T-helper 2 cell treated with Interferon-gamma antibody and Interleukin-4, amounts not matched to agents 5 μg/mL and 100 μg/mL, for 36 hours (primary cell): ENCODE data around the gene UACA.
"Not testable (repeated sequence)": the region's sequence is repeated elsewhere in the genome, so short reads cannot be mapped to it uniquely, and the experiment has no call there.

Experiments used
- DNase-seq: peaks from one replicate; pipeline ENCODE4 v3.0.0; 2021; ENCODE audit warnings: low spot score
- H3K27ac Mint-ChIP-seq: one replicate; pipeline ENCODE4 v1.8.0; 2021; ENCODE audit warnings: mild to moderate bottlenecking, mixed read lengths
- H3K27me3 Mint-ChIP-seq: one replicate; pipeline ENCODE4 v1.8.0; 2021; ENCODE audit warnings: low read depth, mixed read lengths
- H3K36me3 Mint-ChIP-seq: one replicate; pipeline ENCODE4 v1.8.0; 2021; ENCODE audit warnings: low read depth, mixed read lengths
- H3K4me1 Mint-ChIP-seq: one replicate; pipeline ENCODE4 v1.8.0; 2021; ENCODE audit warnings: low read depth, mixed read lengths
- H3K4me3 Mint-ChIP-seq: one replicate; pipeline ENCODE4 v1.8.0; 2022; ENCODE audit warnings: mild to moderate bottlenecking, moderate library complexity, mixed read lengths
- H3K9me3 Mint-ChIP-seq: one replicate; pipeline ENCODE4 v1.8.0; 2021; ENCODE audit warnings: mixed read lengths

UACA gene

DNA sequence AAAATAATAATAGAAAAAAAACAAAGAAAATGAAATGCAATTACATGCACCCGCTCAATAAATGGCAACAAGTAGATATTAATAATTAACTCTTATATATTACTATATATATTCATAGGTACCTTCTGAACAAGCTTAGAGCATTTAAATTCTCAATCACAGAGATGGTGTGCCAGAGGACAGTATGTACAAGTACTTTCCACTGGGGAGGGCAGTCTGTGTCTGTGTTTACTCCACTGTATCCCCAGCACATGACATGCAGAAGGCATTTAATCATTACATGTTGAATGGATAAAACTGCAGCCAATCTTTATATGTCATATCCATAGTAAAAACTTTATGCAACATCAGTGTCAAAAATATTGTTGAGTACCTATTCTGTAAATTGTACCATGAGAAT lies 97.8 kb downstream of the UACA start:
- Mint-ChIP-seq H3K27me3 (peaks cover 3% of the 10 kb centered on the region), H3K4me1 (peaks cover 13% of the 10 kb centered on the region)
- no peak for DNase-seq

DNA sequence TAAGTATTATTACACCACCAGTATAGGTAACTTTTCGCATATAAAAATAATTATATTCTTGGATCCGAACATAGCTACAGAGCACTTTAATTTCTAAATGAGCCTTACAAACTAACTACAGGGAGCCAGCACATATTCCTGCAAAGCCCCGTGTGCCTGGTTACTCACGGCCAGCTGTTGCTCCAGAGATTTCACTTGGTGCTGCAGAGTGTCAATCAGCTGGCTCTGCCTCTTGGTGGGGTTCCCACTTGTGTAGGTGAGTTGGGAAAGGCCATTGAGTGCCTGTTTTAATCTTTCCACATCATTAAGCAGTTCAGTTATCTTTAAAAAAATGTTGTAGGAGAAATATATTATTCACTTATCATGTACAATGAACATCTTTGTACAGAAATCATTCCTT lies 98.9 kb downstream of the UACA start:
- H3K4me1 Mint-ChIP-seq, result peaks cover 14% of the 10 kb centered on the region
- H3K36me3 Mint-ChIP-seq, result no peaks in the 10 kb centered on the region
- no peak for DNase-seq
- no peaks in the 10 kb centered on the region for H3K27me3 Mint-ChIP-seq
- no peak overlapping the region for H3K4me3 Mint-ChIP-seq
- H3K9me3 Mint-ChIP-seq, result no peaks in the 10 kb centered on the region
- H3K27ac Mint-ChIP-seq, result no peak overlapping the region

More for the DNA sequence above, 97.8 kb downstream of the UACA start:
- Mint-ChIP-seq H3K27ac (no peak overlapping the region), H3K4me3 (no peak overlapping the region), H3K36me3 (no peaks in the 10 kb centered on the region), H3K9me3 (no peaks in the 10 kb centered on the region)

DNA sequence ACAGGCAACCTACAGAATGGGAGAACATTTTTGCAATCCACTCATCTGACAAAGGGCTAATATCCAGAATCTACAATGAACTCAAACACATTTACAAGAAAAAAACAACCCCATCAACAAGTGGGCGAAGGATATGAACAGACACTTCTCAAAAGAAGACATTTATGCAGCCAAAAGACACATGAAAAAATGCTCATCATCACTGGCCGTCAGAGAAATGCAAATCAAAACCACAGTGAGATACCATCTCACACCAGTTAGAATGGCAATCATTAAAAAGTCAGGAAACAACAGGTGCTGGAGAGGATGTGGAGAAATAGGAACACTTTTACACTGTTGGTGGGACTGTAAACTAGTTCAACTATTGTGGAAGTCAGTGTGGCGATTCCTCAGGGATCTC lies 100.3 kb downstream of the UACA start:
- H3K4me1 Mint-ChIP-seq, result peaks cover 18% of the 10 kb centered on the region
- H3K9me3 Mint-ChIP-seq, H3K4me3 Mint-ChIP-seq, H3K27ac Mint-ChIP-seq, H3K36me3 Mint-ChIP-seq, H3K27me3 Mint-ChIP-seq, DNase-seq: not testable (repeated sequence)

DNA sequence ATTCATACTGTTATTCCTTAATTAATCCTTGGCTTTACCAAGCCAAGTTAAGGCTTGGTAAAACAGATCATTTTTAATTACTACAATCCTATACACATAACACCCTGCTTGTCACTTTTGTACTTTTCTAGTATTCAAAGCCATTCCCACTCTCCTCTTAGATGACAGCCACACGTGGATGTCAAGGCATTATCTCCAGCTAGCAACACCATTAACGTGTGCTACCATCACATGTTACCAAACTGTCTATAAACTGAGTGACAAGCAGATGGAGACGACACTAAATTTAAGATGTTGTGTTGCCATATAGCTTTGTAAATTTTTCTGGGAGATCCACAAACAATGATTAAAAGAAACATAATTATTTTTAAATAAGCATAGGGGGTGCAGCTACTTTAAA lies 103.7 kb downstream of the UACA start:
- Mint-ChIP-seq H3K9me3 (no peaks in the 10 kb centered on the region), H3K4me3 (no peak overlapping the region), H3K36me3 (no peaks in the 10 kb centered on the region)

DNA sequence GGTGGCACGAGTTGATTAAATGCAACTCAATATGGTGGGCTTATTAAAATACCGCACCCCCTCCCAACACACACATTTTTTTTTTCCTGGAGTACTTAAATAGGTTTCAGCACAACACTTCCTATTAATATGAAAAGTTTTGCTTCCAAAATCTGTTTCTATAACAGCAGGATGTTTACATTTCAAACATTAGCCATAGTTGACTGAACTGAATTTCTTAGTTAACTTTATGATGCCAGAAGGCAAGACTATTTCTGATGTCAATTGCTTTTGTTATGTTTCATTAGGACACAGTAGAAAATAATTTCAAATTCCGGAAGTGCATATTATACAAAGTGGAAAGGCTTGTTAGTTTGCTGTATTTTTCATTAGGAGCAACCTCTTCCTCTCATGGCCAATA lies 104.7 kb downstream of the UACA start:
- Mint-ChIP-seq H3K27ac (no peak overlapping the region), H3K4me1 (peaks cover 18% of the 10 kb centered on the region), H3K4me3 (no peak overlapping the region), H3K27me3 (peaks cover 15% of the 10 kb centered on the region), H3K36me3 (no peaks in the 10 kb centered on the region), H3K9me3 (no peaks in the 10 kb centered on the region)
- no peak for DNase-seq

More for the DNA sequence above, 103.7 kb downstream of the UACA start:
- Mint-ChIP-seq H3K27ac (no peak overlapping the region), H3K4me1 (peaks cover 18% of the 10 kb centered on the region), H3K27me3 (peaks cover 10% of the 10 kb centered on the region)
- no peak for DNase-seq

DNA sequence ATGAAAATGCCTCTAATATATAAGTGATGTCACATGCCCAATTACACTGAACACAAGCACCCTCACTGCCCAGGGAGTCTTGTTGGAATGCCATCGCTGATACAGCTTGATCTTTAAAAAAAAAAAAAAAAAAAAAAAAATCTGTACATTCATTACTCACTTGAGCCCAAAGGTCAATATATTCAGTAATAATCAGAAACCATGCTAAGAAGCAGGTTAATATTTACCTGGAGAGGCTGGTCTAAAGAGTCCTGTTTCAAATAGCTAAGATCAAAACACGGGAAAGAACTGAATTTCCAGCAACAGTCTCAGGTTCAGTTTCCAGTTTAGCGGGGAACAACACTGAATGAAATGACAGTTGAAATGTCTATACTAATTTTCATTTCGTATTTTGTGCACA lies 109.9 kb downstream of the UACA start:
- Mint-ChIP-seq H3K36me3 (no peaks in the 10 kb centered on the region), H3K9me3 (no peaks in the 10 kb centered on the region), H3K27me3 (peaks cover 28% of the 10 kb centered on the region), H3K27ac (no peak overlapping the region), H3K4me1 (no peaks in the 10 kb centered on the region), H3K4me3 (no peak overlapping the region)
- no peak for DNase-seq

DNA sequence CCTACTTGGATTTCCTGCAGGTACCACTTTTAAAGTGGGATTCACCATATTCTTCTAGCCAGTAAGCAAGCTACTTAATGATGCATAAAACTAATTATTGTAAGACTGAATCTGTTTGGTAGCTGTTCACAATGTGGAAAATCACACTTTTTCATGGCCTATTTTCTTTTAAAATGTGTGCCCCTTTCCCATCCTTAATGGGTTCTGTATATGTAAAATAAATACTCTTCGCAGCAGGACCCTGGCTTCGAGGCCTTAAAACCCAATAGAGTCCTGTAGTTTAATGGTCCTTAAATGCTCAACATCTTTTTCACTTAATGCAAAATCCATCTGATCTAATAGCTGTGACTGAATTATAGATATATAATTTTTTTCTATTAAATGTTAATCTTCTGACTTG lies 111.0 kb downstream of the UACA start:
- no peak for DNase-seq

DNA sequence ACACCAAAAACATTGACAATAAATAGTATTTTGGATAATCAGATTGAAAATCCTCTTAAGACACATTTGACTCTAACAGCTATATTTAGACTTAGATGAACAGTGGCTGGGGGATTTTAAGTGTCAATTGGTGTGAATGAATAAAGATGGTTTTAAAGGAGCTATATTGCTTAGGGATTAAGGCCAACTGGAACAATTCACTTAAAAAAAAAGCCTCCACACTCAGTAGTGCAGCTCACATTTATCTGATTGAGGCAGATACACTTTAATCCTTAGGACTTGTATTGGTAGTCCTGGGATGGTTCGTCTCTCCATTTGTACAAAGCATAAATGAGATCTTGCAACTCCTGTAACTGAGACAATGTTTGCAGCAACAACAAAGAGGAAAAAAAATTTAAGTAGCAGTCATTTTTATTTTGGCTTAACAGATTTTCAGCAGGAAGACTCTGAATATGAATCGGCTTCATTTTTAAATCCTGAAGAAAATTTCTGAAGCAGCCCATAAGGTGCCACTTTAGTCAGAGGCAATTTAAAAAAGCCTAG lies 112.0 kb downstream of the UACA start:
- no peak overlapping the region for H3K27ac Mint-ChIP-seq
- H3K9me3 Mint-ChIP-seq, result no peaks in the 10 kb centered on the region
- no peaks in the 10 kb centered on the region for H3K4me1 Mint-ChIP-seq
- no peaks in the 10 kb centered on the region for H3K36me3 Mint-ChIP-seq
- peaks cover 39% of the 10 kb centered on the region for H3K27me3 Mint-ChIP-seq
- no peak for DNase-seq
- no peak overlapping the region for H3K4me3 Mint-ChIP-seq

More for the DNA sequence above, 111.0 kb downstream of the UACA start:
- Mint-ChIP-seq H3K4me1 (no peaks in the 10 kb centered on the region), H3K4me3 (no peak overlapping the region), H3K27ac (no peak overlapping the region), H3K9me3 (no peaks in the 10 kb centered on the region), H3K27me3 (peaks cover 33% of the 10 kb centered on the region), H3K36me3 (no peaks in the 10 kb centered on the region)

DNA sequence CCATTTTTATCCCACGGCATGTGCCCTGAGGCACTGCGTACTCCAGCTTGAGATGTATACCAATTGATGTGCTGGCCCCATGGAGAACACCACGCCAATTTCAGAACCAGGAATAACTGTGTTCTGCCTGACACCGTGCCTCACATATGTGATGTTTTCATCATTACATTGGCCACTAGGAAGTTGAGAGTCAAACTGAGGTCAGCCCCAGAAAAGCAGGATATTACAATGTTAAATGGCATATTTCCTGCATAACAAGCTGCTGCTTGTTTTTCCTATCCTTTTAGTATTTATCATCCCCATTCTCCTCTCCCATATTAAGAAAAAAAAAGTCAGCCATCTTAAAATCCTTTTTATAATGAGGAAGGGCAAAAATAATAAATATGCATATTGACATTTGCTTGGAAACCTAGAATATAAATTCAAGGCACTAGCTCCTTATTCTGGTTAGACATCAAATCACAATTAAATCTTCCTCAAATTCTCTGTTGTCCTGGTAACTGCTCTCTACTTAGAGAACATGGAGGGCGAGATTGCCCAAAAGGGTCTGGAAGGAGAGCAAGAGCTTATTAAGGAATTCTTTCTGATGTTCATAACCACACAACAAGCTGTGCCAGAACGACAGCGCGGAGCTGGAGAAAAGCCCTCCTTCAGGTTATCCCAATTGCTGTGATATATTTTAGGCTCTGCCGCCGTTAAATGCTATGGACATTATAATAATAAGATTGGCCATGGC lies 112.6 kb downstream of the UACA start:
- Mint-ChIP-seq H3K4me1 (no peaks in the 10 kb centered on the region), H3K36me3 (no peaks in the 10 kb centered on the region), H3K27me3 (peaks cover 43% of the 10 kb centered on the region), H3K27ac (no peak overlapping the region), H3K9me3 (no peaks in the 10 kb centered on the region), H3K4me3 (no peak overlapping the region)
- no peak for DNase-seq

DNA sequence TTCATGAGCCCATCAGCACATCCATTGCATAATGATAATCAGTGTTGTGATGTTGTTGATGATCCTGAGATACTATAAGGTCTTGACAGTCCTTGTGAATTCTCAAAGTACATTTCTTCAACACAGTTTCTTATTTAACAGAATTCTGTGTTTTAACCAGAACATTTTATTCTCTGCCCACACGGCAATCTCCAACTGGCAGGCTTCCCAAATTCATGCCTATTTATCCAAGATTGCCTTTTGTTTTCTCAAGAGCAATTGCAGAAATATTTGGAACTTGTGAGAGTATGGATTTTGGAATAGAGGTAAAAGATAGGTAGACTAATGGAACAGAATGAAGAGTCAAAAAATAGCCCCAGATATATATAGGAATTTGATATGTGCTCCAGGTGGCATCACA lies 116.0 kb downstream of the UACA start:
- Mint-ChIP-seq H3K9me3 (no peaks in the 10 kb centered on the region), H3K27me3 (peaks cover 48% of the 10 kb centered on the region), H3K36me3 (no peaks in the 10 kb centered on the region), H3K4me3 (no peak overlapping the region), H3K4me1 (no peaks in the 10 kb centered on the region), H3K27ac (no peak overlapping the region)
- no peak for DNase-seq

DNA sequence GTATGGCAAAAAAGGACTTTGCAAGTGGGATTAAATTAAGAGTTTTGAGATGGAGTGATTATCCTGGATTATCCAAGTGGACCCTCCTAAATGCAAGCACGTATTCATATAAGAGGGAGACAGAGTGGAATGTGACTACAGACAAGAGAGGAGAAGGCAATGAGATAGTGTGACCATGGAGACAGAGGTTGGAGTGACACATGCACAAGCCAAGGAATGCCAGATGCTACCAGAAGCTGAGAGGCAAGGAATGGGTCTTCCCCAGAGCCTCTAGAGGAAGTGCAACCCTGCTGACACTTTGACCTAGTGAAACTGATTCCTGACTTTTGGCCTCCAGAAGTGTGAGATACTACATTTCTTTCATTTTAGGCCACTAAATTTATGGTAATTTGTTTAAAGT lies 117.2 kb downstream of the UACA start:
- H3K36me3 Mint-ChIP-seq, result no peaks in the 10 kb centered on the region
- H3K4me1 Mint-ChIP-seq, result no peaks in the 10 kb centered on the region
- no peak overlapping the region for H3K27ac Mint-ChIP-seq
- peaks cover 42% of the 10 kb centered on the region for H3K27me3 Mint-ChIP-seq
- no peak overlapping the region for H3K4me3 Mint-ChIP-seq
- no peaks in the 10 kb centered on the region for H3K9me3 Mint-ChIP-seq
- no peak for DNase-seq

DNA sequence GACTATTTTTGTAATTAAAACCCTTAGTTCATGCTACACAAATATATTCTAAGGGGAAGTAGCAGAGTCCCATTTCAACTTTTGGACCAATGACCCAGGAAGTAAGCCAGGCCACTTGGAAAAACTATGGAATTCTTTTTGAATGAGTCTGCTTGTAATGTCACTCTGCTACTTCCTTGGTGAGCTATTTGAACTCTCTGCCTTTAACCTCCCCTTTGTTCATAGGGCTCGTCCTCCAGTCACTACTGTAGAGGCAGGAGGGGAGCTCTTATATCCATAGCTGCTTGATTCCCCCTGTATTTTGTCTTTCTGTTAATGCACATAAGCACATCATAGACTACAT lies 119.6 kb downstream of the UACA start:
- no peak for DNase-seq
- H3K27ac Mint-ChIP-seq, result no peak overlapping the region
- H3K4me3 Mint-ChIP-seq, result no peak overlapping the region
- H3K27me3 Mint-ChIP-seq, result peaks cover 43% of the 10 kb centered on the region
- no peaks in the 10 kb centered on the region for H3K9me3 Mint-ChIP-seq
- no peaks in the 10 kb centered on the region for H3K36me3 Mint-ChIP-seq
- H3K4me1 Mint-ChIP-seq, result no peaks in the 10 kb centered on the region

DNA sequence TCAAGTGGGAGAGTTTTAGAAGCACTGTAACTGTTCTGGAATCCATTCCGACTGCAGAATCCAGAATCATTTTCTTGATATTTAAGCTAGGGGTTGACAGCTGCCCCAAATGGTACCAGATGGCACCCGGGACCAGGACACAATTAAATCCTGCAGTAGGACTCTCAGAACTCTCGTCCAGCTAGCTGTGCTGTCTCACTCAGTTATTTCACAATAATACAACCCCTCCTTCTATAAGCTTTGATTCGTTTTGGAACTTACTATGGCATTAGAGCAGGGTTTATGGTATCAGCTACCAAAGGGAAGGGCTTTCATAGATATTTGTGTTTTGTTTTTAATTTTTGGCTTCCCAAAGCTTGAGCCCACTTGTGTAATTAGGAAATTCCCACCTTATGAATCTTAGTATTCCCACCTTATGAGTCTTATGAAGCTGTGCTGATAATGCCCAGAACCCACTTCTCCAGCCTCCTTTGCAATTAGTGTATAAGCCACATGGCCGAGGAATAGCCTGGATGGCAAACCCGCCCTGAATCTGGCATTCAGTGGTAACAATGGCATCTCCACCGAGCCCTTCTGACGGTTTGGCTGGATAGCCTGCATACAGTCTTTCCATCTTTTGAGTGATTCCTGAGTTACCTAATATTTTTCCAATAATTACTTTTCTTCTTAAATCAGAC lies 120.1 kb downstream of the UACA start:
- no peaks in the 10 kb centered on the region for H3K36me3 Mint-ChIP-seq
- peaks cover 43% of the 10 kb centered on the region for H3K27me3 Mint-ChIP-seq
- no peaks in the 10 kb centered on the region for H3K4me1 Mint-ChIP-seq

DNA sequence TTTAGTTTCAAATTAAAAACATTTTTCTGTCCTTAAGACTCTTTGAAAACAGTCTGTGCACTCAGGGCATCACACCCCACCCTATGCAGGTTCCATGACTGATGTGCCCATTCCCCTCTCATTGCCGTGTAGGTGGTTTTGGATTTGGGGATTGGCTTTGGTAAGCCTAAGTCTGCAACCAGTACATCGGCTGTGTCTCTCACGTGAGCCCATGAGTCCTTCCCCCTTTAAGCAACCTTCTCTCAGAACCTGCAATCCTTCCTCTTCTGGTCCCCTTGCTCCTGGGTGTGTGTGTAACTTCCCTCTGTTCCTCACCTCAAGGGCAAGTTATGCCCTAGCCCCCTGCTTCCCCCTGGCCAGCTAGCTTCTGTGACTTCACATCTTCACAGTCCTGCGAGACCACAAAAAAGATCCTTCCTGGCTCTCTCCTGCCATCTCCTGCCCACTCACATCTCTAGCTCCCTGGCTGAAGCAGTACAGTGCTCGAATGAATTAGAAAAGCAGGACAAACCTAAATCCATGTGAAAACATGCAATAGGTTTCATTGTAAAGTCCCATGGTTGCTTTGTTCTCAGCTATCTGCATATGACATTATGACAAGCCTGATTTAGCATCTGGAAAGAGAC lies 126.7 kb downstream of the UACA start:
- H3K27me3 Mint-ChIP-seq, result peaks cover 27% of the 10 kb centered on the region
- no peaks in the 10 kb centered on the region for H3K36me3 Mint-ChIP-seq
- H3K9me3 Mint-ChIP-seq, result no peaks in the 10 kb centered on the region
- H3K4me1 Mint-ChIP-seq, result no peaks in the 10 kb centered on the region
- H3K4me3 Mint-ChIP-seq, result no peak overlapping the region
- H3K27ac Mint-ChIP-seq, result no peak overlapping the region
- no peak for DNase-seq

More for the DNA sequence above, 120.1 kb downstream of the UACA start:
- Mint-ChIP-seq H3K27ac (no peak overlapping the region), H3K9me3 (no peaks in the 10 kb centered on the region), H3K4me3 (no peak overlapping the region)
- DNase-seq, result no peak
